ENCODE results near the gene ARHGAP5. TPM values are rescaled to one million over a fixed set of nuclear protein-coding genes. Genes with fewer than 3 reads are reported as not detected.

Gene ARHGAP5
- total and polyA plus RNA-seq, 2 donors (not counting 1 experiment from before 2014, with no cell fraction given), result 6.4 to 65.0 TPM

GRCh38 chr14:32193532-32193931 is 116.4 kb downstream of the ARHGAP5 start:
- Mint-ChIP-seq H3K4me3 (no peak overlapping the region), H3K4me1 (peaks cover 11% of the 10 kb centered on the region), H3K27ac (no peak overlapping the region), H3K9me3 (ENCODE audit: insufficient read depth) (no peaks in the 10 kb centered on the region), H3K27me3 (peaks cover 11% of the 10 kb centered on the region)
- H3K9me3 ChIP-seq (ENCODE audit: control extremely low read depth in 1 of 3, control insufficient read depth in 2 of 3, insufficient read depth in 1 of 3, low read length in 2 of 3), result no peaks in the 10 kb centered on the region
- ATAC-seq (ENCODE audit: low read depth) (no peak), DNase-seq (no peak)
- peaks cover 3 to 11% of the 10 kb centered on the region in 2 donors for H3K4me1 ChIP-seq (ENCODE audit: control insufficient read depth in 2 of 2, insufficient read depth in 2 of 2, low read length in 2 of 2)
- no peak overlapping the region for H3K9ac ChIP-seq (ENCODE audit: low read length)
- H4K20me1 ChIP-seq (ENCODE audit: control insufficient read depth, insufficient read depth, low read length, poor library complexity, severe bottlenecking), result no peaks in the 10 kb centered on the region
- no peak overlapping the region for H3K4me2 ChIP-seq (replicated peaks; ENCODE audit: low read depth, low read length, poor library complexity, severe bottlenecking)
- no peaks in the 10 kb centered on the region for H3K27me3 ChIP-seq (replicated peaks in 1 of 4; ENCODE audit: control extremely low read depth in 1 of 4, control insufficient read depth in 3 of 4, insufficient read depth in 4 of 4, low read length in 3 of 4)
- H3K79me2 ChIP-seq (ENCODE audit: control insufficient read depth, insufficient read depth, low read length), result no peaks in the 10 kb centered on the region
- CTCF ChIA-PET, result no interaction called here
- H2AFZ ChIP-seq (ENCODE audit: insufficient read depth, low read depth, low read length, poor library complexity, severe bottlenecking), result no peak overlapping the region
- TF ChIP-seq CTCF (IDR thresholded peaks at IDR 0.05) (no peak), EZH2 (IDR thresholded peaks at IDR 0.05; ENCODE audit: borderline replicate concordance, insufficient read depth, low read depth, low read length, poor library complexity, severe bottlenecking) (no peak)
- POLR2A ChIA-PET, result no interaction called here
- intact Hi-C loops (cut with micrococcal nuclease), result no loop called here
- no peak overlapping the region for H3K4me3 ChIP-seq (ENCODE audit: control extremely low read depth in 1 of 5, extremely low read depth in 1 of 5, insufficient read depth in 1 of 5, low read depth in 2 of 5, low read length in 4 of 5)
- H3K36me3 ChIP-seq (replicated peaks in 1 of 2; ENCODE audit: control extremely low read depth in 1 of 2, control insufficient read depth in 1 of 2, extremely low read depth in 1 of 2, insufficient read depth in 2 of 2, low read length in 1 of 2), result no peaks in the 10 kb centered on the region
- no peak overlapping the region for H3K27ac ChIP-seq (ENCODE audit: low read length in 2 of 2)
- 88% methylated on average over 1 of the region's 2 CpGs for whole genome bisulfite sequencing (ENCODE audit: insufficient coverage)

DNA sequence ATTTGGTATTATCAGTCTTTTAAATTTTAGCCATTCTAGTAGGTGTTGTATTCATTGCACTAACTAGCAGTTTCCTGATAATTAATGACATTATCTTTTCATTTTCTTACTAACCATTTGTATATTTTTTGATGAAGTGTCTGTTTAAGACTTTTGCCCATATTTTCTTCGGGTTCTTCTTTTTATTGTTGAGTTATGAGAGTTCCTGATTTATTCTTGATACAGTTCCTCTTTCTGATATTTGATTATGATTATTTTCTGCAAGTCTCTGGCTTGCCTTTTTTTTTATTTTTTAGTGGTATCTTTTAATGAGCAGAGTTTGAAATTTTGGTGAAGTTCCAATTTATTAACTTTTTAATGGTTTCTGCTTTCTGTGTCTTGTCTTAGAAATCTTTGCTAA is 118.5 kb downstream of the ARHGAP5 start:
- H3K4me3 ChIP-seq (ENCODE audit: control extremely low read depth in 1 of 5, extremely low read depth in 1 of 5, insufficient read depth in 1 of 5, low read depth in 2 of 5, low read length in 4 of 5), result no peak overlapping the region
- ChIA-PET POLR2A (no interaction called here), CTCF (no interaction called here)
- ATAC-seq (ENCODE audit: low read depth) (no peak), DNase-seq (no peak)
- H3K4me1 ChIP-seq (ENCODE audit: control insufficient read depth in 2 of 2, insufficient read depth in 2 of 2, low read length in 2 of 2), result peaks cover 7 to 13% of the 10 kb centered on the region in 2 donors
- intact Hi-C loops (cut with micrococcal nuclease), result no loop called here
- no peak overlapping the region for H2AFZ ChIP-seq (ENCODE audit: insufficient read depth, low read depth, low read length, poor library complexity, severe bottlenecking)
- peaks cover 11% of the 10 kb centered on the region for H3K27me3 Mint-ChIP-seq
- H3K4me3 Mint-ChIP-seq, result no peak overlapping the region
- no peak overlapping the region for H3K27ac ChIP-seq (ENCODE audit: low read length in 2 of 2)
- no peak overlapping the region for H3K9ac ChIP-seq (ENCODE audit: low read length)
- H3K9me3 ChIP-seq (ENCODE audit: control extremely low read depth in 1 of 3, control insufficient read depth in 2 of 3, insufficient read depth in 1 of 3, low read length in 2 of 3), result no peaks in the 10 kb centered on the region
- no peak overlapping the region for H3K27ac Mint-ChIP-seq
- TF ChIP-seq EZH2 (IDR thresholded peaks at IDR 0.05; ENCODE audit: borderline replicate concordance, insufficient read depth, low read depth, low read length, poor library complexity, severe bottlenecking) (no peak), CTCF (IDR thresholded peaks at IDR 0.05) (no peak)
- no peak overlapping the region for H3K4me2 ChIP-seq (replicated peaks; ENCODE audit: low read depth, low read length, poor library complexity, severe bottlenecking)
- no peaks in the 10 kb centered on the region for H3K79me2 ChIP-seq (ENCODE audit: control insufficient read depth, insufficient read depth, low read length)
- H3K27me3 ChIP-seq (replicated peaks in 1 of 4; ENCODE audit: control extremely low read depth in 1 of 4, control insufficient read depth in 3 of 4, insufficient read depth in 4 of 4, low read length in 3 of 4), result no peaks in the 10 kb centered on the region
- H4K20me1 ChIP-seq (ENCODE audit: control insufficient read depth, insufficient read depth, low read length, poor library complexity, severe bottlenecking), result no peaks in the 10 kb centered on the region
- H3K4me1 Mint-ChIP-seq, result peaks cover 10% of the 10 kb centered on the region
- no CpG with 5 or more reads among the region's 1 CpG for WGBS (ENCODE audit: insufficient coverage)
- H3K36me3 ChIP-seq (replicated peaks in 1 of 2; ENCODE audit: control extremely low read depth in 1 of 2, control insufficient read depth in 1 of 2, extremely low read depth in 1 of 2, insufficient read depth in 2 of 2, low read length in 1 of 2), result no peaks in the 10 kb centered on the region
- H3K9me3 Mint-ChIP-seq (ENCODE audit: insufficient read depth), result no peaks in the 10 kb centered on the region

Data from B cell (primary cell).